Activated T-helper 1 cell treated with Interleukin-2 at 50 U/mL for 16 hours (primary cell): ENCODE data around the gene PNPT1.
A peak's percentile ranks its signal among the peaks of the same experiment; 100 is the strongest.
"Not testable (repeated sequence)": the region's sequence is repeated elsewhere in the genome, so short reads cannot be mapped to it uniquely, and the experiment has no call there.

ENCODE experiments used
- DNase-seq: peaks from one replicate; pipeline ENCODE4 v3.0.0-alpha.2; 2020; ENCODE audit warnings: low read depth

PNPT1 gene

GRCh38 chr2:55693181-55694125 lies at the start of gene PNPT1:
TSS of gene PNPT1 (minus strand) at chr2:55693844. CDS start at chr2:55693823, 21 bp downstream.
- DNase-seq = peak; percentile 83

- DNase-seq = no peak
Observed at GRCh38 chr2:55742996-55743395, 49.4 kb upstream of the PNPT1 start.

- not testable (repeated sequence) for DNase-seq
Observed at GRCh38 chr2:55736019-55736536, 42.4 kb upstream of the PNPT1 start.

- no peak for DNase-seq
Observed at GRCh38 chr2:55734726-55735125, 41.1 kb upstream of the PNPT1 start.

- DNase-seq = no peak
Observed at GRCh38 chr2:55733335-55733734, 39.7 kb upstream of the PNPT1 start.

GRCh38 chr2:55732854-55733253 lies 39.2 kb upstream of the PNPT1 start:
- DNase-seq = no peak

- no peak for DNase-seq
Observed at GRCh38 chr2:55729136-55729685, 35.6 kb upstream of the PNPT1 start.

- DNase-seq = no peak
Observed at GRCh38 chr2:55721596-55722215, 28.1 kb upstream of the PNPT1 start.

GRCh38 chr2:55720417-55720816 lies 26.8 kb upstream of the PNPT1 start:
- no peak for DNase-seq

GRCh38 chr2:55719852-55720251 lies 26.2 kb upstream of the PNPT1 start:
- no peak for DNase-seq

GRCh38 chr2:55718165-55719008 lies 24.7 kb upstream of the PNPT1 start:
- no peak for DNase-seq

- no peak for DNase-seq
Observed at GRCh38 chr2:55715626-55716025, 22.0 kb upstream of the PNPT1 start.

- not testable (repeated sequence) for DNase-seq
Observed at GRCh38 chr2:55715178-55715577, 21.5 kb upstream of the PNPT1 start.

GRCh38 chr2:55712477-55713060 lies 18.9 kb upstream of the PNPT1 start:
- no peak for DNase-seq

GRCh38 chr2:55710025-55710424 lies 16.4 kb upstream of the PNPT1 start:
- DNase-seq = no peak

- no peak for DNase-seq
Observed at GRCh38 chr2:55707751-55708150, 14.1 kb upstream of the PNPT1 start.

- not testable (repeated sequence) for DNase-seq
Observed at GRCh38 chr2:55706258-55706657, 12.6 kb upstream of the PNPT1 start.

GRCh38 chr2:55705027-55705653 lies 11.5 kb upstream of the PNPT1 start:
- no peak for DNase-seq

GRCh38 chr2:55703350-55703749 lies 9.7 kb upstream of the PNPT1 start:
- no peak for DNase-seq

GRCh38 chr2:55692740-55693139 lies 904 bp downstream of the PNPT1 start:
- DNase-seq = not testable (repeated sequence)

GRCh38 chr2:55672630-55673029 lies 21.0 kb downstream of the PNPT1 start:
- DNase-seq = no peak
